ENCODE measurements around the gene ASB3. TPM values are rescaled to one million over a fixed set of nuclear protein-coding genes. Genes with fewer than 3 reads are reported as not detected.

Gene ASB3
- total and polyA plus RNA-seq, 9 of the 15 experiments (the other 6 are each of a cell fraction or from before 2014, with no cell fraction given): 13.6 to 35.3 (median 18.7) TPM

- TF ChIP-seq POLR2B (IDR thresholded peaks at IDR 0.05; ENCODE audit: low read depth, partially characterized antibody) (no peak), KAT2B (IDR thresholded peaks at IDR 0.05; ENCODE audit: low read depth, low read length) (no peak), HDAC6 (IDR thresholded peaks at IDR 0.05; ENCODE audit: low read depth, low read length) (no peak), NONO (IDR thresholded peaks at IDR 0.05; ENCODE audit: low read depth in 2 of 2, low read length in 1 of 2) (no peak), MAFK (IDR thresholded peaks at IDR 0.05; ENCODE audit: low read length) (peak; percentile 52; the same call in 1 of the 2 replicates), SP1 (CRISPR knock-in tag; IDR thresholded peaks at IDR 0.05) (no peak), ZNF561 (CRISPR knock-in tag; conservative IDR thresholded peaks at IDR 0.05) (no peak), BRD4 (IDR thresholded peaks at IDR 0.05) (no peak), NFXL1 (CRISPR knock-in tag; IDR thresholded peaks at IDR 0.05) (no peak), JUND (IDR thresholded peaks at IDR 0.05; ENCODE audit: borderline replicate concordance, low read depth, low read length) (no peak), JUND (tag; IDR thresholded peaks at IDR 0.05; ENCODE audit: borderline replicate concordance, low read depth, low read length) (no peak), TGIF2 (CRISPR knock-in tag; IDR thresholded peaks at IDR 0.05) (no peak), CAMTA2 (CRISPR knock-in tag; conservative IDR thresholded peaks at IDR 0.05) (no peak), ZC3H11A (IDR thresholded peaks at IDR 0.05; ENCODE audit: low read depth, low read length) (no peak), ARHGAP35 (IDR thresholded peaks at IDR 0.05; ENCODE audit: partially characterized antibody) (no peak), POLR3G (IDR thresholded peaks at IDR 0.05; ENCODE audit: extremely low read depth, insufficient read length, insufficient replicate concordance) (no peak), ZNF263 (CRISPR knock-in tag; IDR thresholded peaks at IDR 0.05; ENCODE audit: borderline replicate concordance) (no peak), ZNF140 (CRISPR knock-in tag; IDR thresholded peaks at IDR 0.05) (no peak)
- TF ChIP-seq, protein P1, sequence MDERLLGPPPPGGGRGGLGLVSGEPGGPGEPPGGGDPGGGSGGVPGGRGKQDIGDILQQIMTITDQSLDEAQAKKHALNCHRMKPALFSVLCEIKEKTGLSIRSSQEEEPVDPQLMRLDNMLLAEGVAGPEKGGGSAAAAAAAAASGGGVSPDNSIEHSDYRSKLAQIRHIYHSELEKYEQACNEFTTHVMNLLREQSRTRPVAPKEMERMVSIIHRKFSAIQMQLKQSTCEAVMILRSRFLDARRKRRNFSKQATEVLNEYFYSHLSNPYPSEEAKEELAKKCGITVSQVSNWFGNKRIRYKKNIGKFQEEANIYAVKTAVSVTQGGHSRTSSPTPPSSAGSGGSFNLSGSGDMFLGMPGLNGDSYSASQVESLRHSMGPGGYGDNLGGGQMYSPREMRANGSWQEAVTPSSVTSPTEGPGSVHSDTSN (CRISPR knock-in tag; IDR thresholded peaks at IDR 0.05; ENCODE audit: low read depth): no peak
- TF ChIP-seq, protein P1 (tag; conservative IDR thresholded peaks at IDR 0.05; ENCODE audit: low read depth): peak; percentile 72
- TF ChIP-seq, protein P2, sequence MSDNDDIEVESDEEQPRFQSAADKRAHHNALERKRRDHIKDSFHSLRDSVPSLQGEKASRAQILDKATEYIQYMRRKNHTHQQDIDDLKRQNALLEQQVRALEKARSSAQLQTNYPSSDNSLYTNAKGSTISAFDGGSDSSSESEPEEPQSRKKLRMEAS (CRISPR knock-in tag; IDR thresholded peaks at IDR 0.05): 0 out of 2 replicates have a peak, but pooled peaks have one; percentile 17
- TF ChIP-seq, protein P3, sequence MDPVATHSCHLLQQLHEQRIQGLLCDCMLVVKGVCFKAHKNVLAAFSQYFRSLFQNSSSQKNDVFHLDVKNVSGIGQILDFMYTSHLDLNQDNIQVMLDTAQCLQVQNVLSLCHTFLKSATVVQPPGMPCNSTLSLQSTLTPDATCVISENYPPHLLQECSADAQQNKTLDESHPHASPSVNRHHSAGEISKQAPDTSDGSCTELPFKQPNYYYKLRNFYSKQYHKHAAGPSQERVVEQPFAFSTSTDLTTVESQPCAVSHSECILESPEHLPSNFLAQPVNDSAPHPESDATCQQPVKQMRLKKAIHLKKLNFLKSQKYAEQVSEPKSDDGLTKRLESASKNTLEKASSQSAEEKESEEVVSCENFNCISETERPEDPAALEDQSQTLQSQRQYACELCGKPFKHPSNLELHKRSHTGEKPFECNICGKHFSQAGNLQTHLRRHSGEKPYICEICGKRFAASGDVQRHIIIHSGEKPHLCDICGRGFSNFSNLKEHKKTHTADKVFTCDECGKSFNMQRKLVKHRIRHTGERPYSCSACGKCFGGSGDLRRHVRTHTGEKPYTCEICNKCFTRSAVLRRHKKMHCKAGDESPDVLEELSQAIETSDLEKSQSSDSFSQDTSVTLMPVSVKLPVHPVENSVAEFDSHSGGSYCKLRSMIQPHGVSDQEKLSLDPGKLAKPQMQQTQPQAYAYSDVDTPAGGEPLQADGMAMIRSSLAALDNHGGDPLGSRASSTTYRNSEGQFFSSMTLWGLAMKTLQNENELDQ (CRISPR knock-in tag; IDR thresholded peaks at IDR 0.05; ENCODE audit: borderline replicate concordance): no peak
These were observed 17.3 kb downstream of the ASB3 start (continued) for GRCh38 chr2:53769318-53769945.
